ENCODE data around the gene CHIC1.
A peak's percentile ranks its signal among the peaks of the same experiment; 100 is the strongest.
"Not testable (repeated sequence)": the region's sequence is repeated elsewhere in the genome, so short reads cannot be mapped to it uniquely, and the experiment has no call there.

The CHIC1 gene

GRCh38 chrX:73562984-73563737, at the start of gene CHIC1:
CHIC1 (plus strand) TSS chrX:73563197; CDS start chrX:73563285, 88 bp downstream.
- DNase-seq (ENCODE audit: low spot score), result peak; percentile 54

DNA sequence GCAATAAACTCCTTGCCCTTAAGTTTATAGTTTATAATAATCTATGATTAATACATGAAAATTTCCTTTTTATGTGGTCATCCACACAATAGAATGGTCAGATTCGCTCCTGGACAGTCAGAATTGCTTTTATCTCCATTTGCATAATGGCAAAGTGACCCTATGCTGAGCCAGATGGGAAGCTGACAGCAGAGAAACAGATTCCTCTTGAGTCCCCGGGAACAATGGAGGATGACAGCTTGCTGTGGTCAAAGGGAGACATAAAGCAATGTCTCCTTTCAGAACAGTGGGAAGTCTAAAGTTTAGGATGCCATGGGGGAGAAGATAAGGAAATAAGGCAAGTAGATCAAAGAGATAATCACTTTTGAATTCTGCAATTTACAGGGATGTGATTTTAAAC, 40.2 kb upstream of the CHIC1 start:
- not testable (repeated sequence) for DNase-seq (ENCODE audit: low spot score)

- no peak for DNase-seq (ENCODE audit: low spot score)
Observed at GRCh38 chrX:73524906-73525305, 38.1 kb upstream of the CHIC1 start.

DNA sequence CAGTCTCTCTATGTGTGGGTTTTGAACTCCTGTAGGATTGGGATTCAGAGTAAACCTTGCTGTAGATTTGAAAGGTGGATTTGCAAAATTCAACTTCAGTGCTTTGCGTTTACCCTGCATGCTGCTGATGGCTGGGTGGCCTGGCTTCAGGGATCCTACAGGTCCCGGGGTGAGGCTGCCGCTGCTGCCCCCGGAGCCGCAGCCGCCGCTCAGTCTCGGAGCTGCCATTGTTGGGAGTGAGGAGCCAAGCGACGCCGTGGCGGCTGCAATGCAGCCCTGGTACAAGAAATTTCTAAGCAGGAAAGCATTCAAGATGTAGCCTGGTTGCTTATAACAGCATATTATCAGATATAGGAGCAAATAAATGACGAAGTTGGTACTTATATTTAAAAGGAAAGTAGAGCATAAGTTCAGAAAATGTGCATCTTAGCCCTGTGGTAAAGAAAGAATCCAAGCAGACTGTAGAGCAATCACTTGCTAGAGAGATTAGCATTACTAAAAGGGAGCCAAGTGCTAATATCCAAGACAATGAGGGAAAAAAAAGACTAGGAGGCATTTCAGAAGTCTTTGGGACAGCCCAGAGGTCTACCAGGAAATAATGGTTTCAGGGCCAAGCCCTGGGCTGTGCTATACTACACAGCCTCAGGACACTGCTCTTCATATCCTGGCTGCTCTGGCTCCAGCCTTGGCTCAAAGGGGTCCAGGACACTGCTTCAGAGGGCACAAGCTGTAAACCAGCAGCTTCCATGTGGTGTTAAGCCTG, 36.9 kb upstream of the CHIC1 start:
- DNase-seq (ENCODE audit: low spot score), result no peak

DNA sequence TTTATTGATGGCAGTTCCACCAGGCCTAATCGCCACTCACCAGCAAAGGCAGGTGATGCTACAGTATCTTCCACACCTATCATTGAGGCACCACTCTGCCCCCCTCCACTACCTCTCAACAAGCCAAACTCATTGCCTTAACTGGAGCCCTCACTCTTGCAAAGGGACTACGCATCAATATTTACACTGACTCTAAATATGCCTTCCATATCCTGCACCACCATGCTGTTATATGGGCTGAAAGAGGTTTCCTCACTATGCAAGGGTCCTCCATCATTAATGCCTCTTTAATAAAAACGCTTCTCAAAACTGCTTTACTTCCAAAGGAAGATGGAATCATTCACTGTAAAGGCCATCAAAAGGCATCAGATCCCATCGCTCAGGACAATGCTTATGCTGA, 31.3 kb upstream of the CHIC1 start:
- DNase-seq (ENCODE audit: low spot score), result not testable (repeated sequence)

- no peak for DNase-seq (ENCODE audit: low spot score)
Observed at GRCh38 chrX:73556159-73556558, 6.8 kb upstream of the CHIC1 start.

- no peak for DNase-seq (ENCODE audit: low spot score)
Observed at GRCh38 chrX:73561801-73562200, 1.2 kb upstream of the CHIC1 start.

- no peak for DNase-seq (ENCODE audit: low spot score)
Observed at GRCh38 chrX:73562458-73562857, 539 bp upstream of the CHIC1 start.

DNA sequence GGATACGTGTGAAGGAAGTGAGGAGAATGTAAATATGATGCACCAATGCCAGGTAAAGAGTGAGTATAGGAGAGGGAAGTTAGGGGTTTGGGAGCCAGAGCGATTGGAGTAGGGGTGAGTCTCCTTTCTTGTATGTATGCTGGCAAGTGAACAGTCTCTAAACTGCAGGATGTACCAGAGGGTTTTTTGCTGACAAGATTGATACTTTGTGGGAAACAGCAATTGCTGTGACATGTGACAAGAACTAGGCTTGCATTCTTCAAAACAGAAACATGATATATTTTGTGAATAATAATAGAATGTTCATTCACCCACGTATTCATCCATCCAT, 706 bp downstream of the CHIC1 start:
- no peak for DNase-seq (ENCODE audit: low spot score)

DNA sequence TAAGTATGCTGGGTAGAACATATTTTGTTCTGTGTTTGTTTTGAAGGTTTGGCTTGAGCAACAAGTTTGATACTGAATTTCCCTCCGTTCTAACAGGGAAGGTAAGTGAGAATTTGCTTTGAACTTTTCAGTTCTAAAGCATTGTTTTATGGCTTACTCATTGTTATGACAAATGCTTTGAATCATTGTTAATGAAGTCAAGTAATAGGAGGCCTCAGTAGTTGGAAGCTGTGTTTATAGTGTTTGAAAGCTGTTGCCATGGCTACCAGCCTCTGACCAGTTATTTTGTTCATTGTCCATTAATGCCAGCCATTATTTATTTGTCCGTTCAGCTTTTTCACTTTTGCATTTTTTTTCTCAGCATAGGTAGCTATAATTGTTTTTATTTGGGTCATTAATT, 14.4 kb downstream of the CHIC1 start:
- DNase-seq (ENCODE audit: low spot score), result peak; percentile 38

DNA sequence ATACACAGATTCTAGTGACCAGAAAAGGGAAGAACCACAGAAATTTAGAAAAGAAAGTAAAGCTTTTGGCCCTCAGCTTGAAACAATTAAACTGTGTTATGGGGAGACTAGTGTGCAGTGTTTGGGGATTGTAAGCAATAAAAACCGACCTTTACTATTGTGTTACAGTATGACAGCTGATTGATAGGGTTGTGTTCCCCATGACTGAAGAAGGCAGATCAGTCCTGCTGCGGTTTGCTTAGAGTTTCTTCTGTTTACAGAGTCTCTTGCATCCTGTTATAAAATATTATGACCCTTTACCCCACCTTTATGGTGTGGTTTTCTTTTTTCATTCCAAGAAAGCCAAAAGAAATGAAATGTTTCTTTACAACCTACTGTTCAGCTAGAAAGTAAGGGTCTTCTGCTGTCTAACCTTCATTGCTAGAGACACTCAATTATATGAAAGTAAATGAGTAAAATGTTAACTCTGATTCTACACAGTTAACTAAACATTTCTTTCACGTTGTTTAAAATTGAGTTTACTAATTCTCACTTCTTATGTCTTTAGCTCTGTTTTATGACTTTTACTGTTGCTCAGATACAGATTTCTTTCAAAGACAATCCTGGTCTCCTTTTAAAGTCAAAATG, 18.1 kb downstream of the CHIC1 start:
- DNase-seq (ENCODE audit: low spot score), result no peak

DNA sequence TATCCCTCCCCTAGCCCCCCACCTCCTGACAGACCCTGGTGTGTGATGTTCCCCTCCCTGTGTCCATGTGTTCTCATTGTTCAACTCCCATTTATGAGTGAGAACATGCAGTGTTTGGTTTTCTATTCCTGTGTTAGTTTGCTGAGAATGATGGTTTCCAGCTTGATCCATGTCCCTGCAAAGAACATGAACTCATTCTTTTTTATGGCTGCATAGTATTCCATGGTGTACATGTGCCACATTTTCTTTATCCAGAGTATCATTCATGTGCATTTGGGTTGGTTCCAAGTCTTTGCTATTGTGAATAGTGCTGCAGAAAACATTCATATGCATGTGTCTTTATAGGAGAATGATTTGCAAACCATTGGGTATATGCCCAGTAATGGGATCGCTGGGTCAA, 34.8 kb downstream of the CHIC1 start:
- not testable (repeated sequence) for DNase-seq (ENCODE audit: low spot score)

- no peak for DNase-seq (ENCODE audit: low spot score)
Observed at GRCh38 chrX:73615022-73615421, 52.0 kb downstream of the CHIC1 start.

DNA sequence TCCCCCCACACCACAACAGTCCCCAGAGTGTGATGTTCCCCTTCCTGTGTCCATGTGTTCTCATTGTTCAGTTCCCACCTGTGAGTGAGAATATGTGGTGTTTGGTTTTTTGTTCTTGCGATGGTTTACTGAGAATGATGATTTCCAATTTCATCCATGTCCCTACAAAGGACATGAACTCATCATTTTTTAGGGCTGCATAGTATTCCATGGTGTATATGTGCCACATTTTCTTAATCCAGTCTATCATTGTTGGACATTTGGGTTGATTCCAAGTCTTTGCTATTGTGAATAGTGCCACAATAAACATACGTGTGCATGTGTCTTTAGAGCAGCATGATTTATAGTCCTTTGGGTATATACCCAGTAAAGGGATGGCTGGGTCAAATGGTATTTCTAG, 78.7 kb downstream of the CHIC1 start:
- not testable (repeated sequence) for DNase-seq (ENCODE audit: low spot score)

GRCh38 chrX:73647212-73647611, 84.2 kb downstream of the CHIC1 start:
- DNase-seq (ENCODE audit: low spot score), result no peak

DNA sequence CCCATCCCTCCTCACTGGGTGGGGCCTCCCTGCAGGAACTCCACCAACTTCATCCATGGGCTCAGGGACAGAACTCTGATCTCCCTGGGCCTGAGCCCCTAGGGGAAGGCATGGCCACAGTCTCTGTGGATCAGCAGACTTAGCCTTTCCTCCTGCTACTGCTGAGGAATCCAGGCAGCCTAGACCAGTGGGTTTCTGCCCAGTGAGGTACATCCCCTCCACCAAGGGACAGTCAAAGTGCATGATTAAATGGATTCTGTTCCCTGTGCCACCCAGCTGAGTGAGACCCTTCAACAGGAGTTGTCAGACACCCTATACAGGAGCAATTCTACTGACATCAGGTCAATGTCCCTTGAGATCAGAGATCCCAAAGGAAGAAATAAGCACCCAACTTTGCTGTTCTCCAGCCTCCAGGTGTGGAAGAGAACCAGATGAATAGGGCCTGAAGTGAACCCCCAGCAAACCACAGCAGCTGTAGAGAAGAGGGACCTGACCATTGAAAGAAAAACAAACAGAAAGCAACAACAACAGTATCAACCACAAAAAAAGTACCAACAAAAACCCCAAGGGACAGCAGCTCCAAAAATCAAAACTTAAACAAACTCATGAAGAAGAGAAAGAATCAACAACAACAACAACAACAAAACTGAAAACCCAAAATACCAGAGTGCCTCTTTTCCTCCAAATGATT, 84.8 kb downstream of the CHIC1 start:
- DNase-seq (ENCODE audit: low spot score), result no peak

- DNase-seq (ENCODE audit: low spot score), result not testable (repeated sequence)
Observed at GRCh38 chrX:73661322-73661721, 98.3 kb downstream of the CHIC1 start.

- no peak for DNase-seq (ENCODE audit: low spot score)
Observed at GRCh38 chrX:73668779-73669178, 105.8 kb downstream of the CHIC1 start.

DNA sequence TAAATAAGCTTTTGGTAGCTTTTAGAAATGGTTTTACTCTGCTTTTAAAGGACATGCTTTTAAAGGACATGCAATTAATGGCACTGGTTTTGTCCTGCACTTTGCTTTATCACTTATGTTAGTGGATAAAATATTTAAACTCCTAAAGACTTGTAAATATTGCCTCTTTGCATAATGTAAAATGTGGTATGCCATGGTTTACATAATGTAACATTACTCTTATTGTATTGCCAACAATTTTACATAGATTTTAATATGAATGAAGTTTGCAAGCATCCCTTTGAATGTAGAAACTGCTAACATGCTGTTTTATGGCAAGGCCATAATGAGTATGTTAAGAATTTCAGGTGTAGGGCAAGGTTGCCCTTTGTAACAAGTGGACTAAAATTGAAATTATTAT, 118.4 kb downstream of the CHIC1 start:
- no peak for DNase-seq (ENCODE audit: low spot score)

DNA sequence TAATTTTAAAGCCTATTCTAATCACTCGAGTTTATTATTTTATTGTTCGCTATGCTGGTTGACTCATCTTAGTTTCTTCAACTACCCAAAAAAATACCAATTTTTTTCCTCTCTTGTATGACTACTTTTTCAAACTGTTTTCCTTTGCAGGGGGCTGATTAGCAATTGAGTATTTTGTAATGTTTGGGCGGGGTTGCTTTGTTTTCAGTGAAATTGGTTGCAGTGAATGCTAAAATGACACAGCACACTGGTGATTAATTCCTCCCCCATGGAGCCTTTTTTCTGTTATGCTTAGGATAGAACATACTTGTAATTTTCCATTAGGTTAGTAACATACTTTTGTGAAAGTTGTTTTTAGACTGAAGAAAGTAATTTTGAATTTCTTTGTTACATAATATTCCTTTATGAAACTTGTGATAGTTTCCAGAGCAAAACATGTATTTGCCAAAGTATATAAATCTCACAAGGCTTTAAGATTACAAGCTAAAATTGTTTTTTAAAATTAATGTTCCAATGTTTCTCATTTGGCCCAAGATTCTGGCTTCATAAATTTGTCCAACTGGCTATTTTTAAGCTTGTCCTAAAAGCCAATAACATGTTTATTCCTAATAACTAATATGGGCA, 120.4 kb downstream of the CHIC1 start:
- peak; percentile 33 for DNase-seq (ENCODE audit: low spot score)

DNA sequence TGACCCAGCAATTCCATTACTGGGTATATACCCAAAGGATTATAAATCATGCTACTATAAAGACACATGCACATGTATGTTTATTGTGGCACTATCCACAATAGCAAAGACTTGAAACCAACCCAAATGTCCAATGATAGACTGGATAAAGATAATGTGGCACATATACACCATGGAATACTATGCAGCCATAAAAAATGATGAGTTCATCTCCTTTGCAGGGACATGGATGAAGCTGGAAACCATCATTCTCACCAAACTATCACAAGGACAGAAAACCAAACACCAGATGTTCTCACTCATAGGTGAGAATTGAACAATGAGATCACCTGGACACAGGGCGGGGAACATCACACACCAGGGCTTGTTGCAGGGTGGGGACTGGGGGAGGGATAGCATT, 144.0 kb downstream of the CHIC1 start:
- DNase-seq (ENCODE audit: low spot score), result not testable (repeated sequence)

- no peak for DNase-seq (ENCODE audit: low spot score)
Observed at GRCh38 chrX:73728602-73729001, 165.6 kb downstream of the CHIC1 start.

All from AG08395 (cell line).